GM10266 (cell line): Measurements from ENCODE around the gene ATOH7.
"Not testable (repeated sequence)": the region's sequence is repeated elsewhere in the genome, so short reads cannot be mapped to it uniquely, and the experiment has no call there.

Experiments used
- DNase-seq: peaks from one replicate; pipeline ENCODE4 v3.0.0; 2012; ENCODE audit errors: extremely low spot score
- TF ChIP-seq, protein P1 (sequence below): IDR thresholded peaks from 2 replicates; pipeline ENCODE4 v1.5.1; 2012; ENCODE audit warnings: mild to moderate bottlenecking, low read depth; ENCODE audit not compliant: control insufficient read depth, insufficient read depth; ENCODE audit errors: missing control alignments

Gene ATOH7

DNA sequence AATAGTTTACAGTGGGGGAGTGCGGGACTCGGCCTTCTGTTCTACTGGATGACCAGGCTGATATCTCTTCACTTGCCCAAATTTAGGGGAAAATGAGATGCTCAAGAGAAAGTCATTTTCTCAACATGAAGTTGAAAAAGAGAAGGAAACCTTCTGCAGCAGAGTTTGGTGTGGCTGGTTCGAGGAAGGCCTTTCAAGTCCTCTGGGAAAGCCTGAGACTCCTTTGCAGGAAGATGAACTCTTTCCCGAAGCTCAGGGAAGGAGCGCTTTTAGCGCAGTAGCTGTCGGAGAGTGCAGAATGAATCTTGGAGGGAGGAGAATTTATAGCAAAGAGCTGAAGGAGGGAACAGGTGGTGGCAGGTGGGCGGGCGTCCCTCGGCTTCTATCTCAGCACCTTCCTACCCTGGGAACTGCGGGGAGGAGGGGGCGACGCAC is at the start of gene ATOH7:
ATOH7 (minus strand) TSS at position 297 of the 435 bp plus-strand sequence. CDS start 436 bp downstream, outside the sequence.
- no peak for DNase-seq
- TF ChIP-seq, protein P1, sequence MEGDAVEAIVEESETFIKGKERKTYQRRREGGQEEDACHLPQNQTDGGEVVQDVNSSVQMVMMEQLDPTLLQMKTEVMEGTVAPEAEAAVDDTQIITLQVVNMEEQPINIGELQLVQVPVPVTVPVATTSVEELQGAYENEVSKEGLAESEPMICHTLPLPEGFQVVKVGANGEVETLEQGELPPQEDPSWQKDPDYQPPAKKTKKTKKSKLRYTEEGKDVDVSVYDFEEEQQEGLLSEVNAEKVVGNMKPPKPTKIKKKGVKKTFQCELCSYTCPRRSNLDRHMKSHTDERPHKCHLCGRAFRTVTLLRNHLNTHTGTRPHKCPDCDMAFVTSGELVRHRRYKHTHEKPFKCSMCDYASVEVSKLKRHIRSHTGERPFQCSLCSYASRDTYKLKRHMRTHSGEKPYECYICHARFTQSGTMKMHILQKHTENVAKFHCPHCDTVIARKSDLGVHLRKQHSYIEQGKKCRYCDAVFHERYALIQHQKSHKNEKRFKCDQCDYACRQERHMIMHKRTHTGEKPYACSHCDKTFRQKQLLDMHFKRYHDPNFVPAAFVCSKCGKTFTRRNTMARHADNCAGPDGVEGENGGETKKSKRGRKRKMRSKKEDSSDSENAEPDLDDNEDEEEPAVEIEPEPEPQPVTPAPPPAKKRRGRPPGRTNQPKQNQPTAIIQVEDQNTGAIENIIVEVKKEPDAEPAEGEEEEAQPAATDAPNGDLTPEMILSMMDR = no peak

DNA sequence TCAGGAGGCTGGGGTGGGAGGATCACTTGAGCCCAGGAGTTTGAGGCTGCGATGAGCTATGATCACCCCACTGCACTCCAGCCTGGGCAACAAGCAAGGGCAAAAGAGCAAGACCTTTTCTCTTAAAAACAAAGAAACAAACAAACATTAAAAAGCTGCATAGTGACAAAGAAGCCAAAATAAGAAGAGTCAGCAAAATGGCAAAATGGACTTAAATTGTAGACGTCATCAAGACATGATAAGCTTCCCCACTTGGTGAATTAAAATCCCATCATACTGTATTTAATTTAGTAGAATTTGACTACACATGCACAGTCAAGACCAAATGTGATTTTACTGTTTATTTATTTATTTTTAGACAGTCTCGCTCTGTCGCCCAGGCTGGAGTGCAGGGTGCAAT is 48.8 kb upstream of the ATOH7 start:
- TF ChIP-seq, protein P1 = no peak
- DNase-seq = no peak

DNA sequence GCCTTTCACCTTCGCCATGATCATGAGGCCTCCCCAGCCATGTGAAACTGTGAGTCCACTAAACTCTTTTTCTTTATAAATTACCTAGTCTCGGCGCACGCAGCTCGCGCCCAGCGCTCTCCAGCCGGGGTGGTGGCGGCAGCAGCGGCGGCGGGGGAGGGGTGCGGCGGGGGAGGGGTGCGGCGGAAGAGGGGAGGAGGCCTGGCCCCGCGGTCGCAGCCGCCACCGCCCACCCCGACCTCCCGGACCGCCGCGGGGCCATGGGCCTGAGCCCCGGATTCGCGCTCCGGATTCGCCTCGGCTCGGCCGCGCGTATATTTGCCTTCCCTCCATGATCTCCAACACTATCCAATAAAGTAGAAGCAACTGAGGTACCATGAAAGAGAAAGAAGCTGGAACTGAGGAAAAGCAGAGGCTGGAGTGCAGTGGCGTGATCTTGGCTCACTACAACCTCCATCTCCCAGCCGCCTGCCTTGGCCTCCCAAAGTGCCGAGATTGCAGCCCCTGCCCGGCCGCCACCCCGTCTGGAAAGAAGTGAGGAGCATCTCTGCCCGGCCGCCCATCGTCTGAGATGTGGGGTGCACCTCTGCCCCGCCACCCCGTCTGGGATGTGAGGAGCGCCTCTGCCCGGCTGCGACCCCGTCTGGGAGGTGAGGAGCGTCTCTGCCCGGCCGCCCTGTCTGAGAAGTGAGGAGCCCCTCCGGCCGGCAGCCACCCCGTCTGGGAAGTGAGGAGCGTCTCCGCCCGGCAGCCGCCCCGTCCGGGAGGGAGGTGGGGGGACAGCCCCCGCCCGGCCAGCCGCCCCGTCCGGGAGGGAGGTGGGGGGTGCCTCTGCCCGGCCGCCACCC is 47.2 kb upstream of the ATOH7 start:
- not testable (repeated sequence) for DNase-seq

DNA sequence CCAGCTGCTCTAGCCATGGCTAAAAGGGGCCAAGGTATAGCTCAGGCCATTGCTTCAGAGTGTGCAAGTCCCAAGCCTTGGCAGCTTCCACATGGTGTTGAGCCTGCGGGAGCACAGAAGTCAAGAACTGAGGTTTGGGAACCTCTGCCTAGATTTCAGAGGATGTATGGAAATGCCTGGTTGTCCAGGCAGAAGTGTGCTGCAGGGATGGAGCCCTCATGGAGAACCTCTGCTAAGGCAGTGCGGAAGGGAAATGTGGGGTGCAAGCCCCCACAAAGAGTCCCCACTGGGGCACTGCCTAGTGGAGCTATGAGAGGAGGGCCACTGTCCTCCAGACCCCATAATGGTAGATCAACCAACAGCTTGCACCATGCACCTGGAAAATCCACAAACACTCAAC is 45.9 kb upstream of the ATOH7 start:
- DNase-seq = not testable (repeated sequence)

DNA sequence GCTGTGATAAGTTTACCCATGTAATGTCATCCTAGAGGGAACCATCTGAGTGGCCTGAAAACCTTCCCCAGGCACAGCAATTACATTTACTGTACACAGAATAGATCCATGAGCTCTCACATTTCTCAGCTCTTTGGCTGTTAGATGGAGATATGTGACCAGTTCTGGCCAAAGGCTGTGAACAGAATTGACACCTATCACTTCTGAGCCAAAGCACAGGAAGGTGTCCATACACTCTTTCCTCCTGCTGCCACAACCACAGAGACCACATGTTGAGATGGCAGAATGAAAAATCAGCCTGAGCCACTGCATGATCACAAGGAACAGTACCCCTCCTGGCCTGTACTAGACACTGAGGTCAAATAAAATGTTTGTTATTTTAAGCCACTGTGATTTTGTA is 44.3 kb upstream of the ATOH7 start:
- DNase-seq = no peak
- TF ChIP-seq, protein P1 = no peak

DNA sequence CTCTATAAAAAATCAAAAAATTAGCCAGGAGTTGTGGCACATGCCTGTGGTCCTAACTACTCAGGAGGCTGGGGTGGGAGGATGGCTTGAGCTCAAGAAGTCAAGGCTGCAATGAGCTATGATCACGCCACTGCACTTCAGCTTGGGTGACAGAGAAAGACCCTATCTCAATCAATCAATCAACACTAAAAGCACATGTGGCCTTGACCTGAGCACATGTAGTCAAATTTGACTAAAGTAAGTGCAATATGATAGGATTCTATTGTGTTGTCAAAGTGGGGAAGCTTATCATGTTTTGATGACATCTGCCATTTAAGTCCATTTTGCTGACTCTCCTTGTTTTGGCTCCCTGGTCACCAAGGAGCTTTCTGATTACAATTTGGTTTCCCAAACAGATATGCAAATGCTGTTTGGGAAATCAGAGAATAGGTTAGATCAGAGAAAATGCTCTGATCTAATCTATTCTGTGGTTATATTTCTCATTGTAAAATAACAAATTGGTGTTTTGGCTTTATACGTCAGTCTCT is 43.8 kb upstream of the ATOH7 start:
- DNase-seq = no peak
- TF ChIP-seq, protein P1 = no peak

DNA sequence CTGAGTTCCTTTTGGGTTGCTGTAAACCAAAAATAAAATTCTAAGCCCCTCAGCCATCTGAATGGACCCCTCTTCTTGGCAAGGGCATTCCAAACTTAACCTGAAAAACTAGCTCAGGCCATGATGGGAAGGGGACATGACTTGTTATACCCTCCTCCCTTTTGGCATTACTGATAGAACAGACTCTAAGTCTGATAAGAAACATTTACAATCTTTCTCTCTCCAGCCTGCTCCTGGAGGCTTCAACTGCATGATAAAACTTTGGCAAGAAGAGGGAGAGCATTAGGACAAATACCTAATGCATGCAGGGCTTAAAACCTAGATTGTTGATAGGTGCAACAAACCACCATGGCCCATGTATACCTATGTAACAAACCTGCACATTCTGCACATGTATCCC is 40.9 kb upstream of the ATOH7 start:
- no peak for DNase-seq
- TF ChIP-seq, protein P1 = no peak

DNA sequence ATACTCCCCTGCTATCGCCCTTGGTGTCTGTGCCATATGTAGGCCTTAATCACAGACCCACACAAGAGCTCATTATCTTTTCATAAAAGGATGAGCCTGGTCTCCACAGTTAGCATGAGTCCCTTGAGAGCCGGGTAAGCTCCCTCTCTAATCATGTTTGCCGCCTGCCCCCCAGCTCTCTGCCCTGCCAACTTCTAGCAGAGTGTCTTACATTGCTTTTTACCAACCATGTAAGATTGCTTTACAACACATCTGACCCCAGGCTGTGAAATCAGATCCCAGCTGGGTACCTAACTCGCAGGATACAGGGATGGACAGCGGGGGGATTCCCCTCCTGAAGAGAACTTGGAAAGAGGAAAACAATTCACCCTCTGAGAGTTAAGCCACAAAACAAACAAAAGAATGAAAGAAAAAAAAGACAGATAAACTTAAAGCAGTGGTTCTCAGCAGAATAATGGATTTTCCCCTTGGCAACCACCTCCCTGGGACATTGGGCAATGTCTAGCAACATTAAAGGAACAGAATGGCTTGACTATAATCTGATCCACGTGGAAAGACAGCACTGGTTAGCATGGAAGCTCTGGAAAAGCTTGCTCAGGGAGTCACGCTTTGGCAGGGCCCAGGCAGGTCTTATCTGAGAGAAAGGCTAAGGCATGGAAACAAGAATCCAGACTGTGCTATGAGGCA is 39.4 kb upstream of the ATOH7 start:
- DNase-seq = no peak
- TF ChIP-seq, protein P1 = no peak
